Measurements from ENCODE around the gene SLC2A10. TPM values are rescaled to one million over a fixed set of nuclear protein-coding genes. Genes with fewer than 3 reads are reported as not detected.
A peak's percentile ranks its signal among the peaks of the same experiment; 100 is the strongest.

The SLC2A10 gene
- total RNA-seq, 2 donors from 2014 or later = 0.64 to 1.5 TPM

GRCh38 chr20:46689082-46689753, 20.2 kb upstream of the SLC2A10 start, which contains the start of gene TP53RK:
Gene TP53RK, minus strand, starts transcription at chr20:46689444. Its CDS starts 30 bp downstream, at chr20:46689414.
- peak; percentile 98 for DNase-seq (ENCODE audit: low spot score)
- ATAC-seq = peak; percentile 97 to 98
- H3K4me1 Mint-ChIP-seq (ENCODE audit: low read depth in 2 of 2) = peaks cover 30 to 46% of the 10 kb centered on the region in 2 donors
- peak within 1 kb of the TSS; percentile 93 for H3K4me3 Mint-ChIP-seq
- H3K27me3 Mint-ChIP-seq = no peaks in the 10 kb centered on the region
- H3K9me3 Mint-ChIP-seq = no peaks in the 10 kb centered on the region
- H3K27ac Mint-ChIP-seq = peak within 1 kb of the TSS; percentile 84 to 94
- peaks cover 24% of the 10 kb centered on the region for H3K36me3 Mint-ChIP-seq

DNA sequence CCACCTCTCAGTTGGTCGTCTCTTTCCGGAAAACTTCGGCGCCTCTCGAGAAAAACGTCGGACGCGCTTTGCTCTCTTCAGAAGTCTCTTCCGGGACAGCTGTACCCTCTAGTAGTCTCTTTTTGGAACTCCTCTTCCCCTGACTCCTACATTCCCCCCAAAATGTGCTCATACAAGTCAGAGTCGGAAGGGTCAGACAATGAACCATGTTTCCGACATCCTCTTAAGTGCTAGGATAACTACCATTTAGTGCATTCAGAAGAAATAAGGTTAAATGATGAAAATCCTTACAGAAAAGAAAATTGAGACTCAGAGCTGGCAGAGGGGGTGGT, 19.7 kb upstream of the SLC2A10 start:
- ATAC-seq (no peak), DNase-seq (ENCODE audit: low spot score) (no peak)
- H3K4me1 Mint-ChIP-seq (ENCODE audit: low read depth in 2 of 2) = peaks cover 35 to 45% of the 10 kb centered on the region in 2 donors

DNA sequence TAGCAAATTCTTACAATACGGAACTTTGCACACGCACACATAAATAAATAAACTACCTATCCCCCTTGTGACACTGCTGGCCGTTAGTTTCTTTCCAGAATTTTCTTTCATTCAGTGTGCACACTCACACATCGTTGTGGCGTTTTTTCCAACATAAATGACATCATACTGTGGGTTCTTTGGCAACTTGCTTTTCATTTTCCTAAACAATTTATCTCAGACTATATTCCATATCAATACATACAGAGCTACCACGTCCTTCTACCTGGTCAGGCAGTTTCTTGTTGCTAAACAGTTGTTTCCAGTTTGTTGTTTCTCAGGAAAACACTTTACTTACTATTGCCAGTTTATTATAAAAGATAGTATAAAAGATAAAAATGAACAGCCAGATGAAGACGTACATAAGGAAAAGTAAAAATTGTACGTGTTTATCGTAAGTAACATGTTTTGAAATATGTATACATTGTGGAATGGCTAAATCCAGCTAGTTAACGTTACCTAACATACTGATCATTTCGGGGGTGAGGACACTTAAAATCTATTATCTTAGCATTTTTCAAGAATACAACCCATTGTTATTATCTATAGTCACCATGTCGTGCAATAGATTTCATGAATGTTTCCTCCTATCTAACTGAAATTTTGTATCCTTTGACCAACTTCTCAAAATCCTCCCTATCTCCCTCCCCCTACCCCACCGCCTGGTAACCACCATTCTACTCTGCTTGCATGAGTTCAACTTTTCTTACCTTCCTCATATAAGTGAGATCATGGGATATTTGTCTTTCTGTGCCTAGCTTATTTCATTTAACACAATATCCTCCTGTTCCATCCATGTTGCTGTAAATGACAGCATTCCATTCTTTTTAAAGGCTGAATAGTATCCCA, 19.0 kb upstream of the SLC2A10 start:
- H3K27ac Mint-ChIP-seq = peak overlapping the region; percentile 84 to 94
- H3K27me3 Mint-ChIP-seq = no peaks in the 10 kb centered on the region
- ATAC-seq (no peak), DNase-seq (ENCODE audit: low spot score) (no peak)
- peaks cover 31 to 40% of the 10 kb centered on the region in 2 donors for H3K4me1 Mint-ChIP-seq (ENCODE audit: low read depth in 2 of 2)
- H3K9me3 Mint-ChIP-seq = no peaks in the 10 kb centered on the region
- H3K36me3 Mint-ChIP-seq = peaks cover 19% of the 10 kb centered on the region
- H3K4me3 Mint-ChIP-seq = peak overlapping the region; percentile 93

More for the DNA sequence above, 19.7 kb upstream of the SLC2A10 start:
- H3K9me3 Mint-ChIP-seq = no peaks in the 10 kb centered on the region
- peak overlapping the region; percentile 84 to 94 for H3K27ac Mint-ChIP-seq
- peak overlapping the region; percentile 93 for H3K4me3 Mint-ChIP-seq
- no peaks in the 10 kb centered on the region for H3K27me3 Mint-ChIP-seq
- H3K36me3 Mint-ChIP-seq = peaks cover 24% of the 10 kb centered on the region

- Mint-ChIP-seq H3K36me3 (peaks cover 17% of the 10 kb centered on the region), H3K27me3 (no peaks in the 10 kb centered on the region), H3K27ac (peak overlapping the region; percentile 84 to 94), H3K4me1 (ENCODE audit: low read depth in 2 of 2) (peaks cover 27 to 35% of the 10 kb centered on the region in 2 donors), H3K4me3 (peak overlapping the region; percentile 48), H3K9me3 (no peaks in the 10 kb centered on the region)
- no peak for DNase-seq (ENCODE audit: low spot score)
- no peak for ATAC-seq
Measured at GRCh38 chr20:46691196-46691595, 18.3 kb upstream of the SLC2A10 start.

DNA sequence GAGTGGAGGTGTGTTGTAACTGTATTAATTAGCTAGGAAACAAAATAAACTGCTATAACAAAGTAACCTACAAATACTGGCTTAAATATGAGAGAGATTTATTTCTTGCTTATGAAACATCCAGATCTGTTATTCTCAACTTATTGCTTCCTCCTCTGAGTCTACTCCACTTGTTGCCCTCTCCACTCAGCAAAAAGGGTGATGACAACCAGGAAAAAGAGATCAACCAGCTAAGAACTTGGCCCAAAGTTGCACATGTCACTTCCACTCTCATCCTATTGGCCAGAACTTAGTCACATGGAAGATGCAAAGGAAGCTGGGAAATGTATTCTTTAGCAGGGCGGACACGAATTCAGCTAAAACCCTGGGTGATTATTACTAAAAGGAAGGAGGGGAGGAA, 15.0 kb upstream of the SLC2A10 start:
- Mint-ChIP-seq H3K9me3 (no peaks in the 10 kb centered on the region), H3K4me1 (ENCODE audit: low read depth in 2 of 2) (peaks cover 13% of the 10 kb centered on the region in 2 donors), H3K4me3 (no peak overlapping the region), H3K27me3 (peaks cover 0 to under 1% of the 10 kb centered on the region in 2 donors), H3K27ac (no peak overlapping the region), H3K36me3 (peaks cover 5% of the 10 kb centered on the region)
- ATAC-seq (no peak), DNase-seq (ENCODE audit: low spot score) (no peak)

- Mint-ChIP-seq H3K36me3 (peaks cover 5% of the 10 kb centered on the region), H3K4me3 (no peak overlapping the region), H3K9me3 (no peaks in the 10 kb centered on the region), H3K4me1 (ENCODE audit: low read depth in 2 of 2) (peaks cover 4 to 5% of the 10 kb centered on the region in 2 donors), H3K27me3 (peaks cover 7 to 10% of the 10 kb centered on the region in 2 donors), H3K27ac (no peak overlapping the region)
- DNase-seq (ENCODE audit: low spot score) (no peak), ATAC-seq (no peak)
Measured at GRCh38 chr20:46695892-46696291, 13.6 kb upstream of the SLC2A10 start.

- H3K4me1 Mint-ChIP-seq (ENCODE audit: low read depth in 2 of 2) = peaks cover 0 to 4% of the 10 kb centered on the region in 2 donors
- no peak overlapping the region for H3K4me3 Mint-ChIP-seq
- H3K36me3 Mint-ChIP-seq = peaks cover under 1% of the 10 kb centered on the region
- ATAC-seq = no peak
- no peak for DNase-seq (ENCODE audit: low spot score)
- H3K27ac Mint-ChIP-seq = no peak overlapping the region
- H3K27me3 Mint-ChIP-seq = peaks cover 7 to 12% of the 10 kb centered on the region in 2 donors
- no peaks in the 10 kb centered on the region for H3K9me3 Mint-ChIP-seq
Measured at GRCh38 chr20:46696791-46697279, 12.6 kb upstream of the SLC2A10 start.

- Mint-ChIP-seq H3K4me3 (no peak overlapping the region), H3K27me3 (peaks cover 10 to 12% of the 10 kb centered on the region in 2 donors), H3K36me3 (no peaks in the 10 kb centered on the region), H3K27ac (no peak overlapping the region), H3K9me3 (no peaks in the 10 kb centered on the region), H3K4me1 (ENCODE audit: low read depth in 2 of 2) (peaks cover 0 to 4% of the 10 kb centered on the region in 2 donors)
- DNase-seq (ENCODE audit: low spot score) = no peak
- ATAC-seq = no peak
Measured at GRCh38 chr20:46698788-46699187, 10.7 kb upstream of the SLC2A10 start.

DNA sequence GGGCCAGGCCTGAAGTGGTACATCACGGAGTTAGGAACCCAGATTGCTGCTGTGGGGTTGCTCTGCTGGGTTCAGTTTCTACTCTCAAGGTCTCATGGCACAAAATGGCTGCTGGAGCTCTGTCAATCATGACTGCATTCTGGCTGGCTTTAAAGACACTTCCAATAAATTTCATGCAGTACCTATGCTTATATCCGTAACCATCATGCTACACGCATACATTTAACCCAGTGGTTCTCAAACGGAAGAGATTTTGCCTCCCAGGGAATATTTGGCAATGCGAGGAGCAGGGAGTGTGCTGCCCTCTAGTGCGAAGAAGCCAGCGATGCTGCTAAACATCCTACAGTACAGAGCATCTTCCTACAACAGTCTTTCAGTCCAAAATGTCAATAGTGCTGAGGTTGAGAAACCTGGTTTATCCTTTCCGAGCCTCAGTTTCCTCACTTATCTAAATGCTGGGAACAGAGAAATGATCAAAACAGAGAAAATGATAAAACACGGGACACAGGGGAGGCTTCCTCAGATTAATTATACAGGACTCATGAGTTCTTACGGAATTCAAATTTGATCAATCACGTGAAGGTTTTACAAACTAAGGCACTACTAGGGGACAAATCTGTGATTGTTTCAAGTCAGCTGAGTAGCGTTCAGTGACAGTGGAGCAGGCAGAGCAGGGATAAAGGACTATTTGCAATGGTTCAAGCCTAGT, 9.6 kb upstream of the SLC2A10 start:
- ATAC-seq (peak in 1 of 2 donors; percentile 43), DNase-seq (ENCODE audit: low spot score) (no peak)
- peaks cover 15 to 20% of the 10 kb centered on the region in 2 donors for H3K27me3 Mint-ChIP-seq
- H3K4me3 Mint-ChIP-seq = no peak overlapping the region
- H3K27ac Mint-ChIP-seq = no peak overlapping the region
- no peaks in the 10 kb centered on the region for H3K36me3 Mint-ChIP-seq
- H3K9me3 Mint-ChIP-seq = no peaks in the 10 kb centered on the region
- H3K4me1 Mint-ChIP-seq (ENCODE audit: low read depth in 2 of 2) = no peaks in the 10 kb centered on the region

- Mint-ChIP-seq H3K9me3 (no peaks in the 10 kb centered on the region), H3K27me3 (peaks cover 18 to 26% of the 10 kb centered on the region in 2 donors), H3K27ac (no peak overlapping the region), H3K4me1 (ENCODE audit: low read depth in 2 of 2) (no peaks in the 10 kb centered on the region), H3K36me3 (no peaks in the 10 kb centered on the region), H3K4me3 (no peak overlapping the region)
- ATAC-seq (no peak), DNase-seq (ENCODE audit: low spot score) (no peak)
Measured at GRCh38 chr20:46700481-46700880, 9.0 kb upstream of the SLC2A10 start.

DNA sequence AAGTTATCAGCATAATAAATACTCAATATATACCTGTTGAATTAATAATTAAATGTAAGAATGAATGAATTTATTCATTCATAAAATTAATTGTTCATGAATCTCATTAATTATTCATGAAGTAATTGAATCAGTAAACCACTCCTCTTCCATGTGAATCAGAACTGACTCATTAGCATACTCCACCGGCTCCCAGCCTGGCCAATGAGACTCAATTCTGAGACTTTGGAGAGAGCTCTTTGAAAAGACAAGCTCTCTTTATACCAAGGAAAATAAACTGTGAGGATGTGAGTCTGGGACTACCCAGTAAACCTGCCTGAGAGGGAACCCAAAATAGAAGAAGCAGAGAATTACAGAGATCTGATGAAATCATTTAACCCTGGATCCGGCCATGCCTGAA, 8.4 kb upstream of the SLC2A10 start:
- no peak for DNase-seq (ENCODE audit: low spot score)
- Mint-ChIP-seq H3K27me3 (peaks cover 18 to 29% of the 10 kb centered on the region in 2 donors), H3K9me3 (no peaks in the 10 kb centered on the region), H3K36me3 (no peaks in the 10 kb centered on the region), H3K4me1 (ENCODE audit: low read depth in 2 of 2) (no peaks in the 10 kb centered on the region), H3K4me3 (no peak overlapping the region), H3K27ac (no peak overlapping the region)
- no peak for ATAC-seq

DNA sequence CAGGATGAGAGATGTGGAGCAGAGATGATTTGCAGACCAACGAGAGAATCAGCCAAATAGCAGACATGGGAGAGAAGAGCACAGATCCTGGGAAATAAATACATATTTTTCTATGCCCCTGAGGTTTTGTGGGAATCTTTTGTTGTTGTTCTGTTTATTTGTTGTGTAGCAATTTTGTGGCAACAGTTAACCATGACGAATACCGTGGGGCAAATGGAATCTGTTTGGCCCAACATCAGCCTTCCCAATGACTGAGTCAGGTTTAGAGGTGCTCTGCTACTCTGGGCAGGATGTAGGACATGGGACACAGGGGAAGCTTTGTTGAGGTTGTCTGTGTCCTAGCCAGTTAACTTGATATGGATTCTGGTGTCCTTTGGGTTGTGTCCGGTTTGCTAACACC, 7.9 kb upstream of the SLC2A10 start:
- no peaks in the 10 kb centered on the region for H3K4me1 Mint-ChIP-seq (ENCODE audit: low read depth in 2 of 2)
- DNase-seq (ENCODE audit: low spot score) (no peak), ATAC-seq (no peak)
- no peak overlapping the region for H3K27ac Mint-ChIP-seq
- H3K9me3 Mint-ChIP-seq = no peaks in the 10 kb centered on the region
- no peaks in the 10 kb centered on the region for H3K36me3 Mint-ChIP-seq
- H3K27me3 Mint-ChIP-seq = peaks cover 18 to 29% of the 10 kb centered on the region in 2 donors
- no peak overlapping the region for H3K4me3 Mint-ChIP-seq

GRCh38 chr20:46701986-46702385, 7.5 kb upstream of the SLC2A10 start:
- no peak overlapping the region for H3K27ac Mint-ChIP-seq
- peaks cover 18 to 29% of the 10 kb centered on the region in 2 donors for H3K27me3 Mint-ChIP-seq
- H3K4me3 Mint-ChIP-seq = no peak overlapping the region
- no peaks in the 10 kb centered on the region for H3K4me1 Mint-ChIP-seq (ENCODE audit: low read depth in 2 of 2)
- H3K36me3 Mint-ChIP-seq = no peaks in the 10 kb centered on the region
- DNase-seq (ENCODE audit: low spot score) (no peak), ATAC-seq (no peak)
- no peaks in the 10 kb centered on the region for H3K9me3 Mint-ChIP-seq
